Psoas muscle (tissue), 8 donors: ENCODE results near the gene PRSS50. TPM values are rescaled to one million over a fixed set of nuclear protein-coding genes. Genes with fewer than 3 reads are reported as not detected.
A peak's percentile ranks its signal among the peaks of the same experiment; 100 is the strongest.

Experiments
- ATAC-seq, 4 donors: fragments of 200-7000 bp; cut with Tn5 transposase; one replicate each; pipeline ENCODE4 v1.9.1; 2020; ENCODE audit warnings: moderate library complexity in 3 of 4, mild to moderate bottlenecking in 2 of 4
- DNase-seq, 2 donors: peaks; one replicate each; pipeline ENCODE4 v3.0.0-alpha.2; 2020
- H3K27ac ChIP-seq: fragments of 200-600 bp; one replicate; pipeline ENCODE4 v1.8.0; 2022
- H3K27me3 ChIP-seq, 3 donors: fragments of 200-600 bp in 1 of 3; one replicate each; pipeline versions ENCODE4 v1.6.1 to v1.8.0; 2013 to 2022; ENCODE audit warnings: low read length in 2 of 3, mild to moderate bottlenecking in 2 of 3, moderate library complexity in 1 of 3; ENCODE audit not compliant: insufficient read depth in 3 of 3
- H3K36me3 ChIP-seq, 2 donors: fragments of 200-600 bp in 1 of 2; one replicate each; pipeline versions ENCODE4 v1.6.1 to v1.8.0; 2013 to 2022; ENCODE audit warnings: low read depth in 1 of 2, mild to moderate bottlenecking in 1 of 2, moderate library complexity in 1 of 2; ENCODE audit not compliant: insufficient read depth in 1 of 2
- H3K4me1 ChIP-seq: fragments of 200-600 bp; one replicate; pipeline ENCODE4 v1.8.0; 2022
- H3K4me3 ChIP-seq: fragments of 200-600 bp; one replicate; pipeline ENCODE4 v1.8.0; 2022; ENCODE audit warnings: mild to moderate bottlenecking
- H3K9me3 ChIP-seq: fragments of 200-600 bp; one replicate; pipeline ENCODE4 v1.8.0; 2022
- WGBS, 3 donors: extraction: QIAGEN DNeasy Blood & Tissue Kit; methylation state at CpG; one replicate each; pipeline versions ENCODE4 v1.1.6 to v1.1.7; 2013; 5-methylcytosine and 5-hydroxymethylcytosine counted together
- intact Hi-C, 2 donors: fragments of 100-400 bp; cut with DNase I; formaldehyde crosslinking; loops; one replicate each; pipeline versions ENCODE4 v1.11.0 to v1.14.2; 2022
- polyA plus RNA-seq, 3 donors: library from polyadenylated mRNA; stranded (reverse); fragments of 200-250 nt; gene quantifications; one replicate each; pipeline ENCODE4 v1.2.3, GENCODE V29; 2013
- total RNA-seq, 4 donors: library from RNA; stranded (reverse); fragmentation: NEBNext Ultra II Directional in 2 of 4; extraction: Animal tissue kit (Norgen Biotek cat#: 25700) in 2 of 4; gene quantifications; one replicate each; pipeline versions ENCODE4 v1.2.1 to v1.2.4, GENCODE V29; 2021 to 2023
- TF ChIP-seq, protein P1 (sequence below): fragments of 200-600 bp; IDR thresholded peaks from one replicate; pipeline ENCODE4 v1.8.0; 2022; ENCODE audit warnings: antibody characterized with exemption
- donor health status: healthy with polysubstance abuse.
- donor health status: DM: no; HTN: no; CAD: no; lungs with moderate emphysema.
- donor health status: Bipolar disorder and iron deficiency.
- donor health status: healthy.
- donor health status: DM: yes; HTN: yes; CAD: no.
- donor health status: DM: no; HTN: no; CAD: no.
- donor health status: DM: no; HTN: no; CAD: no.
- donor health status: DM: yes; HTN: yes; CAD: no.

The PRSS50 gene
- total and polyA plus RNA-seq, 7 donors, result 0.01 to 0.34 (median 0.14) TPM; not detected in 1

DNA sequence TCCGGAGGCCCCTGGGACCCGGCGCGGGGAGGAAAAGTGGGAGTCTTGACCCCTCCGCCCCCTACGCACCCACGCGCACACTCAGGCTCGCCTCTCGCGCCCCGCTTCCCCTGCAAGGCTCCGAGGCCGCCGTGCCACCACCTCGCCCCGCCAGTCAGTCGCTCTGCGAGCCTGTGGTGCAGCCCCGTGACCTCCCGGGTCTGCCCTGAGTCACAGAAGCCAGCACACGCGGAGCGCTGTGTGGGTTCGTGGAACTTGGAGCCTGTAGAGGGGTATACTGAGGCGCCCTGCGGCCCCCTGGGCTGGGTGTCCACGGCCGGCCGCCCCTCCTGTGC lies 23.8 kb downstream of the PRSS50 start:
- TF ChIP-seq, protein P1, sequence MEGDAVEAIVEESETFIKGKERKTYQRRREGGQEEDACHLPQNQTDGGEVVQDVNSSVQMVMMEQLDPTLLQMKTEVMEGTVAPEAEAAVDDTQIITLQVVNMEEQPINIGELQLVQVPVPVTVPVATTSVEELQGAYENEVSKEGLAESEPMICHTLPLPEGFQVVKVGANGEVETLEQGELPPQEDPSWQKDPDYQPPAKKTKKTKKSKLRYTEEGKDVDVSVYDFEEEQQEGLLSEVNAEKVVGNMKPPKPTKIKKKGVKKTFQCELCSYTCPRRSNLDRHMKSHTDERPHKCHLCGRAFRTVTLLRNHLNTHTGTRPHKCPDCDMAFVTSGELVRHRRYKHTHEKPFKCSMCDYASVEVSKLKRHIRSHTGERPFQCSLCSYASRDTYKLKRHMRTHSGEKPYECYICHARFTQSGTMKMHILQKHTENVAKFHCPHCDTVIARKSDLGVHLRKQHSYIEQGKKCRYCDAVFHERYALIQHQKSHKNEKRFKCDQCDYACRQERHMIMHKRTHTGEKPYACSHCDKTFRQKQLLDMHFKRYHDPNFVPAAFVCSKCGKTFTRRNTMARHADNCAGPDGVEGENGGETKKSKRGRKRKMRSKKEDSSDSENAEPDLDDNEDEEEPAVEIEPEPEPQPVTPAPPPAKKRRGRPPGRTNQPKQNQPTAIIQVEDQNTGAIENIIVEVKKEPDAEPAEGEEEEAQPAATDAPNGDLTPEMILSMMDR, result no peak
- DNase-seq (no peak), ATAC-seq (peak; percentile 23 to 41 (median 33))
- intact Hi-C loops, result no loop called here
- H3K27me3 ChIP-seq, result no peaks in the 10 kb centered on the region
- H3K27ac ChIP-seq, result peak overlapping the region; percentile 98
- peak overlapping the region; percentile 96 for H3K4me3 ChIP-seq
- peaks cover 0 to 2% of the 10 kb centered on the region in 2 donors for H3K36me3 ChIP-seq
- peaks cover 65% of the 10 kb centered on the region for H3K4me1 ChIP-seq
- WGBS, 3 donors, result 6 to 23% (median 9%) methylated on average over 22 to 30 of the region's 30 CpGs
- no peaks in the 10 kb centered on the region for H3K9me3 ChIP-seq

DNA sequence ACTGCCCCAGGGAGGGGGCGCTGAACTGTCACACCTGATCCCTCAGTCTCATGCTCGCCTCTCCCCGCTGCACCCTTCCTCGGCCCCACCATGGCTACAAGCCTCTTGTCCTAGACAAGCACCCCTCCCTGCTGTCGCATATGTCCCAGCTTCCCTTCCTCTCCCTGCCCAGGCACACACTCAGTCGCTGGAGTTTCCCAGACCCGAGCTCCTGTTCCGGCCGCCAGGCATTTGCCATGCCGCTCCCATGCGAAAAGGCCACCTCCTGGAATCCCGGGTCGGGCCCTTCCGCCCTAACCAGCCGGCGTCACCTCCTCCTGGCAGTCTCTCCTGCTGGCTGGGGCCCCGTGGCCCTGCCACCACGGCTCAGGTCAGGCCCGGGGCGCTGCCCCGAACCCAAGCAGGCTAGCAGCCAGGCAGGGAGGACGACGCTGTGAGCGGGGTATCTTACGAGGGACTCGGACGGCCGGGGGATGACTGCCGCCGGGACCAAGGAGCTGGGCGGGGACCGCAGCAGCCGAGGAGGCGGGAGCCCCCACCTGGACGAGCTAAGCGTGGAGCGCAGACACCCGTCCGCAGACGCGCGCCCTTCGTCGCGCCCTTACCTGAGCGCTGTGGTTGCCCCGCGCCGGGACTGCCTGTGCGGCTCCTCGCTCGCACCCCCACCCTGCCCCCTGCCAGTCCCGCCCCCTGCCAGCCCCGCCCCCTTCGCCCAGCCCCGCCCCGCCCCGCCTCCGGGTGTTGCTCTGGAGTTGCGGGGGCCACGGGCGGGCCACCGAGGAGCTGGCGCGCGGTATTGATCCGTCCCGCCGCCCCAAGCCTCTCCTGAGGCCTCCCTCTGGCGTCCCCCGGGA lies 24.4 kb downstream of the PRSS50 start, which contains the start of gene ALS2CL:
Gene ALS2CL (minus strand): TSS at position 642 of the 854 bp plus-strand sequence. CDS start 4,239 bp downstream, outside the sequence.
- Histone ChIP-seq H3K36me3 (peaks cover 0 to 8% of the 10 kb centered on the region in 2 donors), H3K9me3 (no peaks in the 10 kb centered on the region), H3K4me1 (peaks cover 65% of the 10 kb centered on the region), H3K27ac (peak within 1 kb of the TSS; percentile 98), H3K27me3 (no peaks in the 10 kb centered on the region), H3K4me3 (peak within 1 kb of the TSS; percentile 96)
- WGBS, 3 donors, result 0 to 1% (median 0%) methylated on average over 46 to 71 of the region's 71 CpGs
- peak; percentile 57 to 75 (median 64) for ATAC-seq
- TF ChIP-seq, protein P1, result no peak
- intact Hi-C loops, result no loop called here
- DNase-seq, result peak; percentile 65 to 79

DNA sequence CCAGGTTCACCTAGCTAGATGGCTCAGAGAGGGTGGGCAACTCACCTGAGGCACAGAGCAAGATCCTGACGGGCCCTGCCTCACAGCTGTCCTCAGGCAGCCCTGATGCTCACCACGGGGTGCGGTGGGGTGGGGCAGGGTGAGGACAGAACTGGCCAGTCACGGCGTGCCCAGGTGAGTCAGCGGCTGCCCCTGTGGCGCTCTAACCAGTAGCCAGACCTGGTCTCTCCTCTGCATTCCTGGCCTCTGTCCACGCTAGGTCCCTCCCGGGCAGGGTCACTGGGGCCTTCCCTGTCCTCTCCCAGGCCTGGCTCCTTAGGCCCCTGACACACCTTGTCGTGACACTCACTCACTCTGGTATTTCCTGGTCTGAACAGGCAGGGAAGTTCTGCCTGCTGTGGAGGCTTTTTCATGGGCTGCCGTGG lies 25.1 kb downstream of the PRSS50 start:
- peak in 3 of 4 donors; percentile 1 to 22 (median 7) for ATAC-seq
- TF ChIP-seq, protein P1, result no peak
- Histone ChIP-seq H3K27me3 (no peaks in the 10 kb centered on the region), H3K9me3 (no peaks in the 10 kb centered on the region), H3K27ac (peak overlapping the region; percentile 98), H3K36me3 (peaks cover 0 to 15% of the 10 kb centered on the region in 2 donors), H3K4me1 (peaks cover 64% of the 10 kb centered on the region), H3K4me3 (peak overlapping the region; percentile 96)
- peak in 1 of 2 donors; percentile 73 for DNase-seq
- WGBS, 3 donors, result 46 to 63% (median 50%) methylated on average over 11 of the region's 11 CpGs
- intact Hi-C loops, result no loop called here

DNA sequence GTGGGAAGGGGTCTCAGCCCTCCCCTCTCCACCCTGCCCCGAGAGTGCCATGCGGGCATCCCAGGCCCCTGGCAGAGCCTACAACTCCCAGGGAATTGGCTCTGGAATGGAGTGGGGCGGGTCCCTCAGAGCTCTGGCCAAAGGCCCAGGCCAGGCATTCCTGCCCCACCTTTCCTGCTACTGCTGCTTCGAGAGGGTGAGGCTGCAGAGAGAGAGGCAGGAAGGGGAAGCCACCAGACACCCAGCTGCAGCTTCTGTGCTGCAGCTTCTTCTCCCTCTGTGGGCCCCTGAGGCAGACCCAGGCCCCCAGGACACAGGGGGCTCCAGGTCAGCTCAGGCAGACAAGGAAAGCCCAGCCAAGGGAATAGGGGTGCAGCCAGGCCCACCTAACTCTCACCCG lies 26.9 kb downstream of the PRSS50 start:
- intact Hi-C loops, result no loop called here
- WGBS, 3 donors, result 44 to 66% (median 65%) methylated on average over 5 of the region's 5 CpGs
- H3K27ac ChIP-seq, result peak overlapping the region; percentile 16
- H3K4me1 ChIP-seq, result peaks cover 47% of the 10 kb centered on the region
- DNase-seq, result no peak
- no peaks in the 10 kb centered on the region for H3K27me3 ChIP-seq
- TF ChIP-seq, protein P1, result no peak
- no peak overlapping the region for H3K4me3 ChIP-seq
- no peaks in the 10 kb centered on the region for H3K9me3 ChIP-seq
- ATAC-seq, result no peak
- peaks cover 0 to 33% of the 10 kb centered on the region in 2 donors for H3K36me3 ChIP-seq
